Measurements from ENCODE around the gene NBL1.

NBL1 gene

DNA sequence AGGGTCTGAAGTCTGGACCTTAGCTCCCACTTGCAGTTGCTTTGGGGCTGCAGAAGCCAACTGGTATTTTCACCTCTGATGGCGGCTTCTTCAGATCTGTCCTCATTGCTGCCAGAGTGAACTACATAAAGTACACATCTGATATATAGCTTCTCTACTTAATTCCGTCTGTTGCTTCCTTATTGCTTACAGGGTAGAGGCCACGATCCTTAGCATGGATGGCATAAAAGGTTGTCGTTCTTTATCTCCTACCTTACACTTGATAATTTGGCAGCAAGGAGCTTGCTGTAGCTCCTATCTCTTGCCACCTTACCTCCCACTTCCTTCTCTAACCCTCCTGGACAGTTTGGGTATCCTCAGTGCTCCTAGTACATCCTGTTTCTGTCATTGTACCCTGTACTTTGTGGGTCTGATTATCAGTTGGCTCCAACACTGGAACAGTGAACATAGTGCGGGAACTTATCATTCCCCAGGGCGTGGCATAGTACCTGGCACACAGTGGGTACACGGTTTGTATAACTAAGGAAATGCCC lies 30.9 kb upstream of the NBL1 start:
- TF ChIP-seq EGR2 (tag by site-specific recombination; IDR thresholded peaks at IDR 0.05; ENCODE audit: low read depth) = no peak
- TF ChIP-seq, protein P1, sequence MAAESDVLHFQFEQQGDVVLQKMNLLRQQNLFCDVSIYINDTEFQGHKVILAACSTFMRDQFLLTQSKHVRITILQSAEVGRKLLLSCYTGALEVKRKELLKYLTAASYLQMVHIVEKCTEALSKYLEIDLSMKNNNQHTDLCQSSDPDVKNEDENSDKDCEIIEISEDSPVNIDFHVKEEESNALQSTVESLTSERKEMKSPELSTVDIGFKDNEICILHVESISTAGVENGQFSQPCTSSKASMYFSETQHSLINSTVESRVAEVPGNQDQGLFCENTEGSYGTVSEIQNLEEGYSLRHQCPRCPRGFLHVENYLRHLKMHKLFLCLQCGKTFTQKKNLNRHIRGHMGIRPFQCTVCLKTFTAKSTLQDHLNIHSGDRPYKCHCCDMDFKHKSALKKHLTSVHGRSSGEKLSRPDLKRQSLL (tag by site-specific recombination; IDR thresholded peaks at IDR 0.05) = no peak
- TF ChIP-seq OSR2 (tag by site-specific recombination; IDR thresholded peaks at IDR 0.05) = no peak
- TF ChIP-seq, protein P2, sequence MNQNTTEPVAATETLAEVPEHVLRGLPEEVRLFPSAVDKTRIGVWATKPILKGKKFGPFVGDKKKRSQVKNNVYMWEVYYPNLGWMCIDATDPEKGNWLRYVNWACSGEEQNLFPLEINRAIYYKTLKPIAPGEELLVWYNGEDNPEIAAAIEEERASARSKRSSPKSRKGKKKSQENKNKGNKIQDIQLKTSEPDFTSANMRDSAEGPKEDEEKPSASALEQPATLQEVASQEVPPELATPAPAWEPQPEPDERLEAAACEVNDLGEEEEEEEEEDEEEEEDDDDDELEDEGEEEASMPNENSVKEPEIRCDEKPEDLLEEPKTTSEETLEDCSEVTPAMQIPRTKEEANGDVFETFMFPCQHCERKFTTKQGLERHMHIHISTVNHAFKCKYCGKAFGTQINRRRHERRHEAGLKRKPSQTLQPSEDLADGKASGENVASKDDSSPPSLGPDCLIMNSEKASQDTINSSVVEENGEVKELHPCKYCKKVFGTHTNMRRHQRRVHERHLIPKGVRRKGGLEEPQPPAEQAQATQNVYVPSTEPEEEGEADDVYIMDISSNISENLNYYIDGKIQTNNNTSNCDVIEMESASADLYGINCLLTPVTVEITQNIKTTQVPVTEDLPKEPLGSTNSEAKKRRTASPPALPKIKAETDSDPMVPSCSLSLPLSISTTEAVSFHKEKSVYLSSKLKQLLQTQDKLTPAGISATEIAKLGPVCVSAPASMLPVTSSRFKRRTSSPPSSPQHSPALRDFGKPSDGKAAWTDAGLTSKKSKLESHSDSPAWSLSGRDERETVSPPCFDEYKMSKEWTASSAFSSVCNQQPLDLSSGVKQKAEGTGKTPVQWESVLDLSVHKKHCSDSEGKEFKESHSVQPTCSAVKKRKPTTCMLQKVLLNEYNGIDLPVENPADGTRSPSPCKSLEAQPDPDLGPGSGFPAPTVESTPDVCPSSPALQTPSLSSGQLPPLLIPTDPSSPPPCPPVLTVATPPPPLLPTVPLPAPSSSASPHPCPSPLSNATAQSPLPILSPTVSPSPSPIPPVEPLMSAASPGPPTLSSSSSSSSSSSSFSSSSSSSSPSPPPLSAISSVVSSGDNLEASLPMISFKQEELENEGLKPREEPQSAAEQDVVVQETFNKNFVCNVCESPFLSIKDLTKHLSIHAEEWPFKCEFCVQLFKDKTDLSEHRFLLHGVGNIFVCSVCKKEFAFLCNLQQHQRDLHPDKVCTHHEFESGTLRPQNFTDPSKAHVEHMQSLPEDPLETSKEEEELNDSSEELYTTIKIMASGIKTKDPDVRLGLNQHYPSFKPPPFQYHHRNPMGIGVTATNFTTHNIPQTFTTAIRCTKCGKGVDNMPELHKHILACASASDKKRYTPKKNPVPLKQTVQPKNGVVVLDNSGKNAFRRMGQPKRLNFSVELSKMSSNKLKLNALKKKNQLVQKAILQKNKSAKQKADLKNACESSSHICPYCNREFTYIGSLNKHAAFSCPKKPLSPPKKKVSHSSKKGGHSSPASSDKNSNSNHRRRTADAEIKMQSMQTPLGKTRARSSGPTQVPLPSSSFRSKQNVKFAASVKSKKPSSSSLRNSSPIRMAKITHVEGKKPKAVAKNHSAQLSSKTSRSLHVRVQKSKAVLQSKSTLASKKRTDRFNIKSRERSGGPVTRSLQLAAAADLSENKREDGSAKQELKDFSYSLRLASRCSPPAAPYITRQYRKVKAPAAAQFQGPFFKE (tag by site-specific recombination; IDR thresholded peaks at IDR 0.05; ENCODE audit: borderline replicate concordance) = no peak
- no peak for TF ChIP-seq ZNF394 (tag by site-specific recombination; IDR thresholded peaks at IDR 0.05; ENCODE audit: borderline replicate concordance)
- no peak for TF ChIP-seq ZNF132 (tag by site-specific recombination; IDR thresholded peaks at IDR 0.05; ENCODE audit: borderline replicate concordance)
- no peak for TF ChIP-seq REPIN1 (tag by site-specific recombination; IDR thresholded peaks at IDR 0.05; ENCODE audit: low read depth)
- TF ChIP-seq ZNF530 (tag by site-specific recombination; IDR thresholded peaks at IDR 0.05; ENCODE audit: low read depth) = no peak
- no peak for TF ChIP-seq YY1 (tag by site-specific recombination; IDR thresholded peaks at IDR 0.05)
- no peak for TF ChIP-seq ZNF629 (tag by site-specific recombination; IDR thresholded peaks at IDR 0.05)
- peaks cover 0 to 18% of the 10 kb centered on the region in 2 experiments; a peak in 2 of 3 replicates for H3K36me3 ChIP-seq (ENCODE audit: control insufficient read depth in 2 of 2, insufficient read depth in 1 of 2, low read length in 2 of 2)
- ChIA-PET CTCF (interaction anchor here (2.0 kb wide), 1 partner anchor 8 kb away, joined by 4 read pairs; no protein-coding TSS in a partner anchor), POLR2A (interaction anchor here (0.5 kb wide), 1 partner anchor 1963 kb away, joined by 3 read pairs; no protein-coding TSS in a partner anchor)
- peaks cover under 1% of the 10 kb centered on the region; the same call in 1 of the 2 replicates for H3K4me1 ChIP-seq (ENCODE audit: control insufficient read depth, insufficient read depth, low read length)
- H3K9me3 ChIP-seq (ENCODE audit: control insufficient read depth, insufficient read depth, low read depth, low read length) = no peaks in the 10 kb centered on the region
- H3K27ac ChIP-seq (ENCODE audit: extremely low read depth, low read depth, low read length) = no peak overlapping the region
- H3K4me3 ChIP-seq (ENCODE audit: low read depth, low read length) = no peak overlapping the region

DNA sequence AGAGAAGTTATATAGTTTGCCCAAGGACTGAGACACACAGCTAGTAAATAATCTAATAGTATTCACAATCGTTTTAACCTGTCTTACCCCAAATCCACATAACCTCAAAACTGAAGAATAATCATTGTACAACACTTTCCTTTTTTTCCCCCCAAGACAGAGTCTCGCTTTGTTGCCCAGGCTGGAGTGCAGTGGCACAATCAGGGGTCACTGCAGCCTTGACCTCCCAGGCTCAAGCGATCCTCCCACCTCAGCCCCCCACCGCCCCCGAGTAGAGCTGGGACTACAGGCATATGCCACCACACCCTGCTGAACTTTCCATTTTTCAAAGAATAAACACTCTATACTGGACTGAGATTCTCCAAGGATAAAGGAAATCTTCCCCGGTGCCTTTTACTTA lies 28.7 kb upstream of the NBL1 start:
- no peak for TF ChIP-seq ZNF24 (tag by site-specific recombination; IDR thresholded peaks at IDR 0.05)
- TF ChIP-seq EGR2 (tag by site-specific recombination; IDR thresholded peaks at IDR 0.05; ENCODE audit: low read depth) = 0 out of 2 replicates have a peak, but pooled peaks have one; percentile 17
- ChIA-PET CTCF (interaction anchor here (0.6 to 2.0 kb wide), 2 partner anchors 10 to 274 kb away, joined by 3 to 4 read pairs; no protein-coding TSS in a partner anchor), POLR2A (no interaction called here)
- Histone ChIP-seq H3K9me3 (ENCODE audit: control insufficient read depth, insufficient read depth, low read depth, low read length) (no peaks in the 10 kb centered on the region), H3K4me3 (ENCODE audit: low read depth, low read length) (no peak overlapping the region), H3K27ac (ENCODE audit: extremely low read depth, low read depth, low read length) (no peak overlapping the region), H3K4me1 (ENCODE audit: control insufficient read depth, insufficient read depth, low read length) (peaks cover 5% of the 10 kb centered on the region; the same call in 1 of the 2 replicates), H3K36me3 (ENCODE audit: control insufficient read depth in 2 of 2, insufficient read depth in 1 of 2, low read length in 2 of 2) (peaks cover 0 to 20% of the 10 kb centered on the region in 2 experiments; a peak in 2 of 3 replicates)

DNA sequence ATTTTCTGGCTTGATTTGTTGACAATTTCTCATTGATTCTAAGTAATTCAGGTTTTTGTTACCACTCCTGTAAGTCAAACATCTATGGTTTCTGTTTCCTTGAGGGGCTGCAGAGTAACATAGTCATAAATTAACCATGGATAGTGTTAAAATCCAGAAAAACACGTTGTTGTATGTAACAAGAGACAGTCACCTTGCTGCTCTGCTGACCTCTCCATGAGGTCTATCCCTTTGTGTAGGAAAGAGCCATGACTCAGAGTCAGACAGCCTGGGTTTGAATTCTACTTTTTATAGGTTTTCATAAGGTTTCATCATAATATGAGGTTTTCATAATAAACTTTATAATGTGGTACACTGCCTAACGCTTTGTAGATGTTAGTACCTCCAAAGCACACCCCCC lies 27.6 kb upstream of the NBL1 start:
- Histone ChIP-seq H3K36me3 (ENCODE audit: control insufficient read depth in 2 of 2, insufficient read depth in 1 of 2, low read length in 2 of 2) (peaks cover 0 to 20% of the 10 kb centered on the region in 2 experiments; a peak in 2 of 3 replicates), H3K4me3 (ENCODE audit: low read depth, low read length) (no peak overlapping the region), H3K27ac (ENCODE audit: extremely low read depth, low read depth, low read length) (no peak overlapping the region), H3K4me1 (ENCODE audit: control insufficient read depth, insufficient read depth, low read length) (peaks cover 5% of the 10 kb centered on the region; the same call in 1 of the 2 replicates), H3K9me3 (ENCODE audit: control insufficient read depth, insufficient read depth, low read depth, low read length) (no peaks in the 10 kb centered on the region)
- 0 out of 2 replicates have a peak, but pooled peaks have one; percentile 24 for TF ChIP-seq ZEB2 (tag by site-specific recombination; IDR thresholded peaks at IDR 0.05)
- TF ChIP-seq, protein P3, sequence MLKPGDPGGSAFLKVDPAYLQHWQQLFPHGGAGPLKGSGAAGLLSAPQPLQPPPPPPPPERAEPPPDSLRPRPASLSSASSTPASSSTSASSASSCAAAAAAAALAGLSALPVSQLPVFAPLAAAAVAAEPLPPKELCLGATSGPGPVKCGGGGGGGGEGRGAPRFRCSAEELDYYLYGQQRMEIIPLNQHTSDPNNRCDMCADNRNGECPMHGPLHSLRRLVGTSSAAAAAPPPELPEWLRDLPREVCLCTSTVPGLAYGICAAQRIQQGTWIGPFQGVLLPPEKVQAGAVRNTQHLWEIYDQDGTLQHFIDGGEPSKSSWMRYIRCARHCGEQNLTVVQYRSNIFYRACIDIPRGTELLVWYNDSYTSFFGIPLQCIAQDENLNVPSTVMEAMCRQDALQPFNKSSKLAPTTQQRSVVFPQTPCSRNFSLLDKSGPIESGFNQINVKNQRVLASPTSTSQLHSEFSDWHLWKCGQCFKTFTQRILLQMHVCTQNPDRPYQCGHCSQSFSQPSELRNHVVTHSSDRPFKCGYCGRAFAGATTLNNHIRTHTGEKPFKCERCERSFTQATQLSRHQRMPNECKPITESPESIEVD (tag by site-specific recombination; IDR thresholded peaks at IDR 0.05) = peak; percentile 99
- TF ChIP-seq ZBTB7A (tag by site-specific recombination; IDR thresholded peaks at IDR 0.05; ENCODE audit: low read depth) = no peak
- ChIA-PET POLR2A (no interaction called here), CTCF (interaction anchor here (0.6 to 1.6 kb wide), 2 partner anchors 10 to 37 kb away, joined by 3 to 5 read pairs; no protein-coding TSS in a partner anchor)

Measured in HEK293 (cell line).